Progenitor cell of endocrine pancreas (in vitro differentiated cells): ENCODE results near the gene BLTP3B. TPM values are rescaled to one million over a fixed set of nuclear protein-coding genes. Genes with fewer than 3 reads are reported as not detected.

Experiments
- DNase-seq: peaks from one replicate; pipeline ENCODE4 v3.0.0; 2021; ENCODE audit warnings: low spot score; ENCODE audit not compliant: unreplicated experiment
- H3K27ac Mint-ChIP-seq: 2 replicates; pipeline ENCODE4 v1.8.0; 2021; ENCODE audit warnings: mild to moderate bottlenecking, moderate library complexity, mixed read lengths
- H3K27me3 Mint-ChIP-seq: 2 replicates; pipeline ENCODE4 v1.8.0; 2021; ENCODE audit warnings: mixed read lengths
- H3K36me3 Mint-ChIP-seq: 2 replicates; pipeline ENCODE4 v1.8.0; 2022; ENCODE audit warnings: mixed read lengths; ENCODE audit not compliant: insufficient read depth
- H3K4me1 Mint-ChIP-seq: 2 replicates; pipeline ENCODE4 v1.8.0; 2021; ENCODE audit warnings: low read depth, mixed read lengths
- H3K4me3 Mint-ChIP-seq: 2 replicates; pipeline ENCODE4 v1.8.0; 2021; ENCODE audit warnings: low read depth, mild to moderate bottlenecking, moderate library complexity, mixed read lengths
- H3K9me3 Mint-ChIP-seq: 2 replicates; pipeline ENCODE4 v1.8.0; 2021; ENCODE audit warnings: low read depth, mixed read lengths
- CTCF ChIP-seq: fragments of 200-600 bp; sonication (generic); IDR thresholded peaks from one replicate; pipeline ENCODE4 v1.5.0; 2021; ENCODE audit warnings: antibody characterized with exemption, mild to moderate bottlenecking; ENCODE audit not compliant: unreplicated experiment
- total RNA-seq: library from RNA; stranded (reverse); gene quantifications from 2 replicates; pipeline ENCODE4 v1.2.1, GENCODE V29; 2021

BLTP3B gene
- total RNA-seq, 1 donor from 2014 or later, result 23.6 TPM

- peaks cover 5% of the 10 kb centered on the region for H3K9me3 Mint-ChIP-seq
- H3K4me3 Mint-ChIP-seq, result no peak overlapping the region
- DNase-seq, result no peak
- no peak for TF ChIP-seq CTCF
- H3K27ac Mint-ChIP-seq, result no peak overlapping the region
- peaks cover 21% of the 10 kb centered on the region for H3K4me1 Mint-ChIP-seq
- H3K36me3 Mint-ChIP-seq, result peaks cover 18% of the 10 kb centered on the region
- no peaks in the 10 kb centered on the region for H3K27me3 Mint-ChIP-seq
Measured at GRCh38 chr12:100166232-100166631, 23.6 kb upstream of the BLTP3B start.

- Mint-ChIP-seq H3K36me3 (peaks cover 18% of the 10 kb centered on the region), H3K4me1 (peaks cover 21% of the 10 kb centered on the region)
Measured at GRCh38 chr12:100165356-100165755, 22.7 kb upstream of the BLTP3B start.

GRCh38 chr12:100164153-100164704 is 21.6 kb upstream of the BLTP3B start:
- Mint-ChIP-seq H3K4me3 (peak overlapping the region; percentile 64), H3K36me3 (peaks cover 29% of the 10 kb centered on the region), H3K27ac (peak overlapping the region; percentile 97), H3K4me1 (peaks cover 21% of the 10 kb centered on the region), H3K27me3 (no peaks in the 10 kb centered on the region), H3K9me3 (peaks cover 9% of the 10 kb centered on the region)
- DNase-seq, result no peak
- TF ChIP-seq CTCF, result no peak

More at GRCh38 chr12:100165356-100165755, 22.7 kb upstream of the BLTP3B start:
- H3K9me3 Mint-ChIP-seq, result peaks cover 5% of the 10 kb centered on the region
- no peak for TF ChIP-seq CTCF
- DNase-seq, result no peak
- H3K27me3 Mint-ChIP-seq, result no peaks in the 10 kb centered on the region
- H3K4me3 Mint-ChIP-seq, result no peak overlapping the region
- H3K27ac Mint-ChIP-seq, result no peak overlapping the region

- H3K9me3 Mint-ChIP-seq, result peaks cover 9% of the 10 kb centered on the region
- peak overlapping the region; percentile 97 for H3K27ac Mint-ChIP-seq
- peak overlapping the region; percentile 64 for H3K4me3 Mint-ChIP-seq
- no peaks in the 10 kb centered on the region for H3K27me3 Mint-ChIP-seq
- peak; percentile 44 for DNase-seq
- peaks cover 21% of the 10 kb centered on the region for H3K4me1 Mint-ChIP-seq
- peaks cover 33% of the 10 kb centered on the region for H3K36me3 Mint-ChIP-seq
- peak; percentile 31 for TF ChIP-seq CTCF
Measured at GRCh38 chr12:100163416-100164152, 20.9 kb upstream of the BLTP3B start.

GRCh38 chr12:100159391-100160104 is 16.9 kb upstream of the BLTP3B start:
- H3K36me3 Mint-ChIP-seq, result peaks cover 15% of the 10 kb centered on the region
- H3K9me3 Mint-ChIP-seq, result peaks cover 4% of the 10 kb centered on the region
- peaks cover 21% of the 10 kb centered on the region for H3K4me1 Mint-ChIP-seq
- no peak for TF ChIP-seq CTCF
- H3K27me3 Mint-ChIP-seq, result no peaks in the 10 kb centered on the region
- no peak overlapping the region for H3K27ac Mint-ChIP-seq
- DNase-seq, result no peak
- no peak overlapping the region for H3K4me3 Mint-ChIP-seq
